Transverse colon (tissue), 3 donors: ENCODE data around the gene ADM5.

ENCODE experiments used
- POLR2A ChIP-seq: fragments of 450-650 bp; IDR thresholded peaks from one replicate; pipeline ENCODE4 v1.6.1; 2016; ENCODE audit warnings: antibody characterized with exemption, mild to moderate bottlenecking, moderate library complexity
- TF ChIP-seq, protein P1 (sequence below), 5 experiments: fragments of 200-600 bp in 3 of 5; fragments of 450-650 bp in 2 of 5; sonication (generic) in 3 of 5; IDR thresholded peaks; 1 replicate in 2 of 5; 2 replicates in 3 of 5; pipeline ENCODE4 v1.5.1; 2016 to 2017; ENCODE audit warnings: antibody characterized with exemption in 5 of 5, inconsistent platforms in 3 of 5, mild to moderate bottlenecking in 2 of 5, moderate library complexity in 1 of 5

- TF ChIP-seq, protein P1, sequence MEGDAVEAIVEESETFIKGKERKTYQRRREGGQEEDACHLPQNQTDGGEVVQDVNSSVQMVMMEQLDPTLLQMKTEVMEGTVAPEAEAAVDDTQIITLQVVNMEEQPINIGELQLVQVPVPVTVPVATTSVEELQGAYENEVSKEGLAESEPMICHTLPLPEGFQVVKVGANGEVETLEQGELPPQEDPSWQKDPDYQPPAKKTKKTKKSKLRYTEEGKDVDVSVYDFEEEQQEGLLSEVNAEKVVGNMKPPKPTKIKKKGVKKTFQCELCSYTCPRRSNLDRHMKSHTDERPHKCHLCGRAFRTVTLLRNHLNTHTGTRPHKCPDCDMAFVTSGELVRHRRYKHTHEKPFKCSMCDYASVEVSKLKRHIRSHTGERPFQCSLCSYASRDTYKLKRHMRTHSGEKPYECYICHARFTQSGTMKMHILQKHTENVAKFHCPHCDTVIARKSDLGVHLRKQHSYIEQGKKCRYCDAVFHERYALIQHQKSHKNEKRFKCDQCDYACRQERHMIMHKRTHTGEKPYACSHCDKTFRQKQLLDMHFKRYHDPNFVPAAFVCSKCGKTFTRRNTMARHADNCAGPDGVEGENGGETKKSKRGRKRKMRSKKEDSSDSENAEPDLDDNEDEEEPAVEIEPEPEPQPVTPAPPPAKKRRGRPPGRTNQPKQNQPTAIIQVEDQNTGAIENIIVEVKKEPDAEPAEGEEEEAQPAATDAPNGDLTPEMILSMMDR (IDR thresholded peaks at IDR 0.05): no peak
- TF ChIP-seq POLR2A: no peak
Observed at GRCh38 chr19:49656456-49657109, 32.8 kb upstream of the ADM5 start.
